ENCODE measurements around the gene FTO. TPM values are rescaled to one million over a fixed set of nuclear protein-coding genes. Genes with fewer than 3 reads are reported as not detected.

Gene FTO
- total and polyA plus RNA-seq, 2 of the 13 experiments (the other 11 are each of a cell fraction or from before 2014, with no cell fraction given) = 41.6 to 55.8 TPM

GRCh38 chr16:53740476-53740875 is 36.5 kb downstream of the FTO start:
- POLR2A ChIA-PET = no interaction called here
- Histone ChIP-seq H3K9ac (ENCODE audit: insufficient read depth, low read depth, low read length) (no peak overlapping the region; the same call in 1 of the 2 replicates), H3K27me3 (ENCODE audit: control insufficient read depth in 1 of 2, insufficient read depth in 2 of 2, low read length in 2 of 2) (no peaks in the 10 kb centered on the region), H2AFZ (ENCODE audit: low read length) (no peak overlapping the region), H3K36me3 (replicated peaks in 1 of 2; ENCODE audit: control insufficient read depth in 1 of 2, insufficient read depth in 2 of 2, low read length in 2 of 2) (no peaks in the 10 kb centered on the region), H3K4me1 (ENCODE audit: insufficient read depth, low read length) (peaks cover 41% of the 10 kb centered on the region), H3K4me2 (ENCODE audit: low read depth, low read length) (no peak overlapping the region), H4K20me1 (ENCODE audit: insufficient read depth, low read length) (no peaks in the 10 kb centered on the region), H3K79me2 (ENCODE audit: insufficient read depth, low read length) (peaks cover 14% of the 10 kb centered on the region), H3K9me3 (ENCODE audit: low read length) (no peaks in the 10 kb centered on the region), H3K4me3 (replicated peaks in 1 of 3; ENCODE audit: insufficient read depth in 1 of 3, low read depth in 2 of 3, low read length in 3 of 3) (no peak overlapping the region), H3K27ac (ENCODE audit: extremely low read length, insufficient read depth, low read length) (peak overlapping the region; percentile 25)
- FAIRE-seq (no peak), ATAC-seq (no peak), DNase-seq (ENCODE audit: low spot score) (no peak)
- CTCF ChIA-PET (ENCODE audit: low intra/inter-chr PET ratio, low total read pairs) = no interaction called here
- in situ Hi-C loops (cut with HindIII; ENCODE audit: extremely low pct_ligation_motif_present, low pct_unique_long_range_greater_than_20kb) = no loop called here
- BruUV-seq (replicated peaks) = no TSS peak
- intact Hi-C loops (cut with micrococcal nuclease; ENCODE audit: unreplicated experiment) = no loop called here
- TF ChIP-seq NCOR1 (IDR thresholded peaks at IDR 0.05; ENCODE audit: borderline replicate concordance, low read length) (no peak), GZF1 (CRISPR knock-in tag; IDR thresholded peaks at IDR 0.05) (no peak), HDAC6 (IDR thresholded peaks at IDR 0.05; ENCODE audit: low read depth, low read length) (no peak), ZNF619 (CRISPR knock-in tag; IDR thresholded peaks at IDR 0.05) (no peak), ZNF557 (CRISPR knock-in tag; IDR thresholded peaks at IDR 0.05) (no peak), ZNF20 (CRISPR knock-in tag; IDR thresholded peaks at IDR 0.05) (no peak), EP300 (IDR thresholded peaks at IDR 0.05; ENCODE audit: low read depth in 2 of 2, low read length in 2 of 2) (no peak), EP300 (CRISPR knock-in tag; IDR thresholded peaks at IDR 0.05; ENCODE audit: borderline replicate concordance) (no peak), ZMAT3 (CRISPR knock-in tag; conservative IDR thresholded peaks at IDR 0.05) (no peak), ZNF607 (CRISPR knock-in tag; IDR thresholded peaks at IDR 0.05; ENCODE audit: borderline replicate concordance) (no peak), NR3C1 (CRISPR knock-in tag; IDR thresholded peaks at IDR 0.05) (no peak), ZNF773 (CRISPR knock-in tag; IDR thresholded peaks at IDR 0.05; ENCODE audit: borderline replicate concordance) (no peak), CCAR2 (optimal IDR thresholded peaks at IDR 0.05; ENCODE audit: low read depth, low read length) (no peak), ZNF251 (CRISPR knock-in tag; IDR thresholded peaks at IDR 0.05) (no peak), TOPORS (CRISPR knock-in tag; IDR thresholded peaks at IDR 0.05) (no peak), RNF2 (conservative IDR thresholded peaks at IDR 0.05; ENCODE audit: low read depth) (no peak), GATAD2A (CRISPR knock-in tag; IDR thresholded peaks at IDR 0.05) (no peak), ZNF546 (CRISPR knock-in tag; conservative IDR thresholded peaks at IDR 0.05) (no peak)
- TF ChIP-seq, protein P1, sequence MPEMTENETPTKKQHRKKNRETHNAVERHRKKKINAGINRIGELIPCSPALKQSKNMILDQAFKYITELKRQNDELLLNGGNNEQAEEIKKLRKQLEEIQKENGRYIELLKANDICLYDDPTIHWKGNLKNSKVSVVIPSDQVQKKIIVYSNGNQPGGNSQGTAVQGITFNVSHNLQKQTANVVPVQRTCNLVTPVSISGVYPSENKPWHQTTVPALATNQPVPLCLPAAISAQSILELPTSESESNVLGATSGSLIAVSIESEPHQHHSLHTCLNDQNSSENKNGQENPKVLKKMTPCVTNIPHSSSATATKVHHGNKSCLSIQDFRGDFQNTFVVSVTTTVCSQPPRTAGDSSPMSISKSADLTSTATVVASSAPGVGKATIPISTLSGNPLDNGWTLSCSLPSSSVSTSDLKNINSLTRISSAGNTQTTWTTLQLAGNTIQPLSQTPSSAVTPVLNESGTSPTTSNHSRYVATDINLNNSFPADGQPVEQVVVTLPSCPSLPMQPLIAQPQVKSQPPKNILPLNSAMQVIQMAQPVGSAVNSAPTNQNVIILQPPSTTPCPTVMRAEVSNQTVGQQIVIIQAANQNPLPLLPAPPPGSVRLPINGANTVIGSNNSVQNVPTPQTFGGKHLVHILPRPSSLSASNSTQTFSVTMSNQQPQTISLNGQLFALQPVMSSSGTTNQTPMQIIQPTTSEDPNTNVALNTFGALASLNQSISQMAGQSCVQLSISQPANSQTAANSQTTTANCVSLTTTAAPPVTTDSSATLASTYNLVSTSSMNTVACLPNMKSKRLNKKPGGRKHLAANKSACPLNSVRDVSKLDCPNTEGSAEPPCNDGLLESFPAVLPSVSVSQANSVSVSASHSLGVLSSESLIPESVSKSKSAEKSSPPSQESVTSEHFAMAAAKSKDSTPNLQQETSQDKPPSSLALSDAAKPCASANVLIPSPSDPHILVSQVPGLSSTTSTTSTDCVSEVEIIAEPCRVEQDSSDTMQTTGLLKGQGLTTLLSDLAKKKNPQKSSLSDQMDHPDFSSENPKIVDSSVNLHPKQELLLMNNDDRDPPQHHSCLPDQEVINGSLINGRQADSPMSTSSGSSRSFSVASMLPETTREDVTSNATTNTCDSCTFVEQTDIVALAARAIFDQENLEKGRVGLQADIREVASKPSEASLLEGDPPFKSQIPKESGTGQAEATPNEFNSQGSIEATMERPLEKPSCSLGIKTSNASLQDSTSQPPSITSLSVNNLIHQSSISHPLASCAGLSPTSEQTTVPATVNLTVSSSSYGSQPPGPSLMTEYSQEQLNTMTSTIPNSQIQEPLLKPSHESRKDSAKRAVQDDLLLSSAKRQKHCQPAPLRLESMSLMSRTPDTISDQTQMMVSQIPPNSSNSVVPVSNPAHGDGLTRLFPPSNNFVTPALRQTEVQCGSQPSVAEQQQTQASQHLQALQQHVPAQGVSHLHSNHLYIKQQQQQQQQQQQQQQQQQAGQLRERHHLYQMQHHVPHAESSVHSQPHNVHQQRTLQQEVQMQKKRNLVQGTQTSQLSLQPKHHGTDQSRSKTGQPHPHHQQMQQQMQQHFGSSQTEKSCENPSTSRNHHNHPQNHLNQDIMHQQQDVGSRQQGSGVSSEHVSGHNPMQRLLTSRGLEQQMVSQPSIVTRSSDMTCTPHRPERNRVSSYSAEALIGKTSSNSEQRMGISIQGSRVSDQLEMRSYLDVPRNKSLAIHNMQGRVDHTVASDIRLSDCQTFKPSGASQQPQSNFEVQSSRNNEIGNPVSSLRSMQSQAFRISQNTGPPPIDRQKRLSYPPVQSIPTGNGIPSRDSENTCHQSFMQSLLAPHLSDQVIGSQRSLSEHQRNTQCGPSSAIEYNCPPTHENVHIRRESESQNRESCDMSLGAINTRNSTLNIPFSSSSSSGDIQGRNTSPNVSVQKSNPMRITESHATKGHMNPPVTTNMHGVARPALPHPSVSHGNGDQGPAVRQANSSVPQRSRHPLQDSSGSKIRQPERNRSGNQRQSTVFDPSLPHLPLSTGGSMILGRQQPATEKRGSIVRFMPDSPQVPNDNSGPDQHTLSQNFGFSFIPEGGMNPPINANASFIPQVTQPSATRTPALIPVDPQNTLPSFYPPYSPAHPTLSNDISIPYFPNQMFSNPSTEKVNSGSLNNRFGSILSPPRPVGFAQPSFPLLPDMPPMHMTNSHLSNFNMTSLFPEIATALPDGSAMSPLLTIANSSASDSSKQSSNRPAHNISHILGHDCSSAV (CRISPR knock-in tag; IDR thresholded peaks at IDR 0.05; ENCODE audit: borderline replicate concordance) = no peak
